IMR-90 (cell line): ENCODE measurements around the gene WASF3. TPM values are rescaled to one million over a fixed set of nuclear protein-coding genes. Genes with fewer than 3 reads are reported as not detected.

Source experiments
- ATAC-seq: fragments of 200-7000 bp; cut with Tn5 transposase; 2 replicates; pipeline ENCODE4 v1.9.1; 2020; ENCODE audit warnings: low read depth, mild to moderate bottlenecking, moderate library complexity
- BruUV-seq: library from RNA; stranded (reverse); fragments of 400-500 nt; replicated peaks from 2 replicates; lab custom pipeline; 2021; lab: Mats Ljungman, UMichigan
- CTCF ChIA-PET: fragments of 300-600 bp; formaldehyde crosslinking; extraction: SDS; loops from one replicate; lab custom pipeline; 2021; ENCODE audit warnings: antibody characterized with exemption; lab: Yijun Ruan, JAX
- POLR2A ChIA-PET: fragments of 300-600 bp; sonication (Branson Sonifier 250); formaldehyde crosslinking; loops from one replicate; lab custom pipeline; 2022; ENCODE audit warnings: antibody characterized with exemption; ENCODE audit not compliant: unreplicated experiment; lab: Charles Lee
- DNase-seq: peaks from one replicate; pipeline ENCODE4 v3.0.0; 2013
- H2AFZ ChIP-seq: replicated peaks from 2 replicates; pipeline ENCODE3; 2013; ENCODE audit warnings: low read length, mild to moderate bottlenecking; ENCODE audit not compliant: poor library complexity
- H2AK5ac ChIP-seq: 2 replicates; pipeline ENCODE4 v1.6.1; 2013; ENCODE audit warnings: low read depth, low read length, inconsistent platforms
- H2AK9ac ChIP-seq: replicated peaks from 2 replicates; pipeline ENCODE3; 2013; ENCODE audit warnings: mild to moderate bottlenecking, low read depth, low read length, moderate library complexity; ENCODE audit not compliant: poor library complexity
- H2BK120ac ChIP-seq: 2 replicates; pipeline ENCODE4 v1.6.1; 2013; ENCODE audit warnings: low read depth, low read length, inconsistent platforms
- H2BK15ac ChIP-seq: 3 replicates; pipeline ENCODE4 v1.6.1; 2013; ENCODE audit warnings: low read depth, low read length, inconsistent platforms
- H2BK20ac ChIP-seq: 2 replicates; pipeline ENCODE4 v1.6.1; 2013; ENCODE audit warnings: low read depth, mild to moderate bottlenecking, inconsistent platforms, low read length, moderate library complexity
- H2BK5ac ChIP-seq: 2 replicates; pipeline ENCODE4 v1.6.1; 2013; ENCODE audit warnings: mild to moderate bottlenecking, low read depth, low read length, inconsistent platforms; ENCODE audit not compliant: poor library complexity, severe bottlenecking
- H3K14ac ChIP-seq: replicated peaks from 2 replicates; pipeline ENCODE4 v1.6.1; 2013; ENCODE audit warnings: low read depth, low read length, inconsistent platforms
- H3K18ac ChIP-seq: 2 replicates; pipeline ENCODE4 v1.6.1; 2013; ENCODE audit warnings: low read depth, low read length, control low read depth
- H3K23ac ChIP-seq: 2 replicates; pipeline ENCODE4 v1.6.1; 2013; ENCODE audit warnings: low read depth, low read length, inconsistent platforms
- H3K27ac ChIP-seq: 2 replicates; pipeline ENCODE4 v1.5.1; 2013; ENCODE audit warnings: mild to moderate bottlenecking, control low read depth, low read length; ENCODE audit not compliant: insufficient read depth
- H3K27me3 ChIP-seq: 2 replicates; pipeline ENCODE4 v1.6.1; 2013; ENCODE audit warnings: low read length; ENCODE audit not compliant: control insufficient read depth, insufficient read depth
- H3K36me3 ChIP-seq: 2 replicates; pipeline ENCODE4 v1.6.1; 2013; ENCODE audit warnings: low read length, mixed read lengths; ENCODE audit not compliant: control insufficient read depth, insufficient read depth
- H3K4ac ChIP-seq: 2 replicates; pipeline ENCODE4 v1.6.1; 2013; ENCODE audit warnings: low read depth, low read length, inconsistent platforms
- H3K4me1 ChIP-seq: 2 replicates; pipeline ENCODE4 v1.6.1; 2013; ENCODE audit warnings: low read length, mixed read lengths; ENCODE audit not compliant: control insufficient read depth, insufficient read depth
- H3K4me2 ChIP-seq: 2 replicates; pipeline ENCODE4 v1.6.1; 2013; ENCODE audit warnings: low read depth, mild to moderate bottlenecking, control low read depth, low read length, moderate library complexity
- H3K4me3 ChIP-seq: 2 replicates; pipeline ENCODE4 v1.5.1; 2013; ENCODE audit warnings: low read depth, mild to moderate bottlenecking, control low read depth, low read length, moderate library complexity; ENCODE audit not compliant: insufficient read depth
- H3K56ac ChIP-seq: 2 replicates; pipeline ENCODE4 v1.6.1; 2013; ENCODE audit warnings: low read length, inconsistent platforms; ENCODE audit not compliant: insufficient read depth; ENCODE audit errors: extremely low read depth
- H3K79me1 ChIP-seq, 2 experiments: 2 replicates each; pipeline ENCODE4 v1.6.1; 2013; ENCODE audit warnings: low read length in 2 of 2, inconsistent platforms in 1 of 2, low read depth in 1 of 2
- H3K9ac ChIP-seq: 2 replicates; pipeline ENCODE4 v1.6.1; 2013; ENCODE audit warnings: low read depth, low read length, control low read depth
- H3K9me1 ChIP-seq: 2 replicates; pipeline ENCODE4 v1.6.1; 2013; ENCODE audit warnings: low read length, inconsistent platforms; ENCODE audit not compliant: insufficient read depth
- H3K9me3 ChIP-seq: 2 replicates; pipeline ENCODE4 v1.6.1; 2013; ENCODE audit warnings: low read length; ENCODE audit not compliant: control insufficient read depth, insufficient read depth
- H4K20me1 ChIP-seq: 2 replicates; pipeline ENCODE4 v1.6.1; 2013; ENCODE audit warnings: low read length, inconsistent platforms; ENCODE audit not compliant: insufficient read depth
- H4K5ac ChIP-seq: 2 replicates; pipeline ENCODE4 v1.6.1; 2013; ENCODE audit warnings: mild to moderate bottlenecking, low read depth, low read length, control low read depth
- H4K8ac ChIP-seq, 2 experiments: 2 replicates each; pipeline ENCODE4 v1.6.1; 2013; ENCODE audit warnings: low read depth in 2 of 2, low read length in 2 of 2, control low read depth in 1 of 2, inconsistent platforms in 1 of 2
- H4K91ac ChIP-seq: 2 replicates; pipeline ENCODE4 v1.6.1; 2013; ENCODE audit warnings: low read depth, low read length, inconsistent platforms; ENCODE audit not compliant: insufficient read depth
- BHLHE40 ChIP-seq: fragments of 150-350 bp; IDR thresholded peaks from 2 replicates; pipeline ENCODE4 v1.6.1; 2016; ENCODE audit warnings: mild to moderate bottlenecking, low read depth, low read length
- CHD1 ChIP-seq: IDR thresholded peaks from 2 replicates; pipeline ENCODE4 v1.6.1; 2012; ENCODE audit warnings: low read depth, low read length, improper control_type of control experiment
- CTCF ChIP-seq: conservative IDR thresholded peaks from 2 replicates; pipeline ENCODE4 v1.5.1; 2012; ENCODE audit warnings: mild to moderate bottlenecking, low read depth, low read length, improper control_type of control experiment
- FOS ChIP-seq: fragments of 150-350 bp; IDR thresholded peaks from 2 replicates; pipeline ENCODE4 v1.6.1; 2016; ENCODE audit warnings: low read depth, low read length
- MAFK ChIP-seq: IDR thresholded peaks from 2 replicates; pipeline ENCODE4 v1.6.1; 2012; ENCODE audit warnings: low read depth, low read length, improper control_type of control experiment
- MAZ ChIP-seq: IDR thresholded peaks from 2 replicates; pipeline ENCODE4 v1.6.1; 2012; ENCODE audit warnings: low read depth, mild to moderate bottlenecking, low read length, improper control_type of control experiment, moderate library complexity, borderline replicate concordance
- NFE2L2 ChIP-seq: fragments of 150-350 bp; IDR thresholded peaks from 2 replicates; pipeline ENCODE4 v1.6.1; 2016; ENCODE audit warnings: low read depth, mild to moderate bottlenecking, low read length
- RAD21 ChIP-seq: IDR thresholded peaks from 2 replicates; pipeline ENCODE4 v1.6.1; 2012; ENCODE audit warnings: low read length, improper control_type of control experiment
- SMC3 ChIP-seq: fragments of 150-350 bp; IDR thresholded peaks from 2 replicates; pipeline ENCODE4 v1.6.1; 2016; ENCODE audit warnings: low read depth, mild to moderate bottlenecking, antibody characterized with exemption, low read length, moderate library complexity
- USF2 ChIP-seq: fragments of 150-350 bp; IDR thresholded peaks from 2 replicates; pipeline ENCODE4 v1.6.1; 2017; ENCODE audit warnings: mild to moderate bottlenecking, antibody characterized with exemption, low read length, low read depth
- WGBS, 2 experiments: methylation state at CpG; one replicate each; pipeline versions ENCODE4 v1.1.5 to v1.1.7; 2013; ENCODE audit warnings: missing lambda C conversion rate in 2 of 2; ENCODE audit not compliant: insufficient read length in 1 of 2; ENCODE audit errors: extremely low coverage in 2 of 2; 5-methylcytosine and 5-hydroxymethylcytosine counted together
- dilution Hi-C: fragments of 300-500 bp; cut with HindIII; formaldehyde crosslinking; loops from one replicate; pipeline ENCODE4 v1.14.3; 2018; ENCODE audit warnings: low sequenced_read_pairs; ENCODE audit not compliant: unreplicated experiment
- in situ Hi-C: fragments of 300-500 bp; cut with MboI; formaldehyde crosslinking; loops from 3 replicates; pipeline ENCODE4 v1.14.3; 2019; ENCODE audit warnings: low sequenced_read_pairs, inconsistent platforms, mixed read lengths
- intact Hi-C: fragments of 100-400 bp; cut with micrococcal nuclease; formaldehyde crosslinking; loops from 2 replicates; pipeline ENCODE4 v1.10.0; 2022
- polyA plus RNA-seq, 3 experiments: library from polyadenylated mRNA; depleted of rRNA; stranded (reverse); fragments of >200 nt; gene quantifications; 2 replicates each; pipeline ENCODE4 v1.2.3, GENCODE V29; 2012; ENCODE audit warnings: low replicate concordance in 1 of 3
- total RNA-seq: library from RNA; depleted of rRNA; stranded (reverse); fragments of >200 nt; gene quantifications from 2 replicates; pipeline ENCODE4 v1.2.3, GENCODE V29; 2012

Gene WASF3
- total and polyA plus RNA-seq, 2 of the 4 experiments (the other 2 are of a cell fraction) = 4.3 to 11.4 TPM

- H3K4ac ChIP-seq = no peak overlapping the region
- H2BK20ac ChIP-seq = no peak overlapping the region
- no peak for ATAC-seq
- H3K18ac ChIP-seq = no peak overlapping the region
- H2AK5ac ChIP-seq = no peak overlapping the region
- H4K20me1 ChIP-seq = peaks cover 9% of the 10 kb centered on the region; the same call in 1 of the 2 replicates
- H2BK15ac ChIP-seq = no peak overlapping the region
- H4K91ac ChIP-seq = no peak overlapping the region
- H3K4me3 ChIP-seq = no peak overlapping the region
- peaks cover 3% of the 10 kb centered on the region; the same call in 1 of the 2 replicates for H3K36me3 ChIP-seq
- H3K27ac ChIP-seq = no peak overlapping the region
- ChIA-PET POLR2A (no interaction called here), CTCF (interaction anchor here (0.6 to 2.0 kb wide), 7 partner anchors 9 to 154 kb away, joined by 3 to 6 read pairs (median 4); no protein-coding TSS in a partner anchor)
- BruUV-seq = no TSS peak
- H3K79me1 ChIP-seq = peaks cover 13 to 17% of the 10 kb centered on the region in 2 experiments; a peak in 2 of 4 replicates
- H3K14ac ChIP-seq = no peak overlapping the region
- 100% methylated on average over 3 of the region's 5 CpGs; no CpG with 5 or more reads in 1 of the 2 experiments for WGBS, 2 experiments
- in situ Hi-C loops (no loop called here), dilution Hi-C loops (no loop called here), intact Hi-C loops (loop anchor here (5.0 kb wide), 1 partner anchor 447 kb away; no protein-coding TSS in a partner anchor)
- no peak overlapping the region for H3K4me2 ChIP-seq
- H3K27me3 ChIP-seq = no peaks in the 10 kb centered on the region
- no peak overlapping the region for H2AFZ ChIP-seq
- DNase-seq = no peak
- no peak overlapping the region for H2BK120ac ChIP-seq
- H3K9me1 ChIP-seq = no peaks in the 10 kb centered on the region
- H3K56ac ChIP-seq = no peak overlapping the region
- H3K4me1 ChIP-seq = no peaks in the 10 kb centered on the region
- peaks cover 2% of the 10 kb centered on the region for H3K9me3 ChIP-seq
- no peak overlapping the region for H3K23ac ChIP-seq
- no peak for TF ChIP-seq BHLHE40
- TF ChIP-seq USF2 = no peak
- TF ChIP-seq SMC3 = no peak
- no peak for TF ChIP-seq CHD1
- no peak for TF ChIP-seq FOS
- TF ChIP-seq NFE2L2 = no peak
- no peak; the same call in 1 of the 2 replicates for TF ChIP-seq CTCF
- no peak for TF ChIP-seq MAFK
- TF ChIP-seq MAZ = no peak
- no peak for TF ChIP-seq RAD21
- H3K9ac ChIP-seq = no peak overlapping the region
- H2BK5ac ChIP-seq = no peak overlapping the region
- no peak overlapping the region for H4K8ac ChIP-seq
- H2AK9ac ChIP-seq = no peak overlapping the region
- no peak overlapping the region for H4K5ac ChIP-seq
These were observed 71.9 kb downstream of the WASF3 start for GRCh38 chr13:26629260-26629825.
